OCI-LY3 (cell line): ENCODE results near the gene ANKRD36B.
"Not testable (repeated sequence)": the region's sequence is repeated elsewhere in the genome, so short reads cannot be mapped to it uniquely, and the experiment has no call there.

Experiments
- EZH2phosphoT487 ChIP-seq: fragments of 200-600 bp; shearing (Covaris generic); IDR thresholded peaks from 2 replicates; pipeline ENCODE4 v1.6.1; 2018; ENCODE audit warnings: antibody characterized with exemption, mixed run types, low read depth
- TF ChIP-seq, protein P1 (sequence below): fragments of 200-600, 300-600 bp; sonication (generic); IDR thresholded peaks from 2 replicates; pipeline ENCODE4 v1.5.1; 2014; ENCODE audit warnings: antibody characterized with exemption, low read length, low read depth

DNA sequence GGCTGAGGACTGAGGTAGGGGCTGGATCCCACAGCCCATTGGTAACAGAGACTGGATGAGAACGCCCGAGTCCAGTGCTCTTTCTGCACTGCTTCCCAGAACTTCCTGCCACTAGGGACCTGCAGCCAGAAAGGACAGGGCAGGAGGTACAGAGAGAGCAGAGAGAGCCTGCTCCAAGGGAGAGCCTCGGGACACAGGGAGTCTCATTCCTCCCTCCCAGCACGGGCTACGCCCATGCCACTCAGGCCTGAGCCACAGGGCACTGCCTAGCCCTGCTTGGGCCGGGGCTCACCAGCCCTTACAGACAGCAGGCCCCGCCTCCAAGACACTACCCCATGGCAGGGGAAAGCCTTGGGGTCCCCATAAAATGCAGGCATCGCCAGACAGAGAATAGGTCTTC, 26.1 kb upstream of the ANKRD36B start:
- TF ChIP-seq, protein P1, sequence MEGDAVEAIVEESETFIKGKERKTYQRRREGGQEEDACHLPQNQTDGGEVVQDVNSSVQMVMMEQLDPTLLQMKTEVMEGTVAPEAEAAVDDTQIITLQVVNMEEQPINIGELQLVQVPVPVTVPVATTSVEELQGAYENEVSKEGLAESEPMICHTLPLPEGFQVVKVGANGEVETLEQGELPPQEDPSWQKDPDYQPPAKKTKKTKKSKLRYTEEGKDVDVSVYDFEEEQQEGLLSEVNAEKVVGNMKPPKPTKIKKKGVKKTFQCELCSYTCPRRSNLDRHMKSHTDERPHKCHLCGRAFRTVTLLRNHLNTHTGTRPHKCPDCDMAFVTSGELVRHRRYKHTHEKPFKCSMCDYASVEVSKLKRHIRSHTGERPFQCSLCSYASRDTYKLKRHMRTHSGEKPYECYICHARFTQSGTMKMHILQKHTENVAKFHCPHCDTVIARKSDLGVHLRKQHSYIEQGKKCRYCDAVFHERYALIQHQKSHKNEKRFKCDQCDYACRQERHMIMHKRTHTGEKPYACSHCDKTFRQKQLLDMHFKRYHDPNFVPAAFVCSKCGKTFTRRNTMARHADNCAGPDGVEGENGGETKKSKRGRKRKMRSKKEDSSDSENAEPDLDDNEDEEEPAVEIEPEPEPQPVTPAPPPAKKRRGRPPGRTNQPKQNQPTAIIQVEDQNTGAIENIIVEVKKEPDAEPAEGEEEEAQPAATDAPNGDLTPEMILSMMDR = not testable (repeated sequence)
- TF ChIP-seq EZH2phosphoT487 = not testable (repeated sequence)
